Hepatic stellate cell (primary cell): ENCODE results near the gene IGF1R.
A peak's percentile ranks its signal among the peaks of the same experiment; 100 is the strongest.

Experiments used
- DNase-seq: peaks from one replicate; pipeline ENCODE4 v3.0.0; 2011; ENCODE audit warnings: low spot score

Gene IGF1R

GRCh38 chr15:98914626-98915025 is 266.3 kb downstream of the IGF1R start:
- peak; percentile 88 for DNase-seq

DNA sequence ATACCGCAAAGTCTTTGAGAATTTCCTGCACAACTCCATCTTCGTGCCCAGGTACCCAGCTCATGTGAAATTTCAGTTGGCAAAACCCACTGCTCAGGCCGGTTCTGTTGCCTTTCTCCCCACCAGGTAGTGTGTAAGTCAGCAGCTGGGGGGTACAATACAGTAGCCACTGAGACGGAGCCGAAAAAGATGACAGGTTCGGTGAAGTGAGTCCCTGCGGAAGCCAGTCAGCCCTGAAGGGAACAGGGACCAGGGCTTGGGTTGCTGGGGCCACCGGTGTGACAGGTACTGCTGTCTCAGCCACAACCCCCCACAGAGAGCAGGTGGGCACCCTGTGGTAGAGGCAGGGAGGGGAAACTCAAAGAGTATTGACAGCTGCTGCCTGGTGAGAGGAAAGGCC is 268.5 kb downstream of the IGF1R start:
- no peak for DNase-seq

- no peak for DNase-seq
These were observed 269.1 kb downstream of the IGF1R start for GRCh38 chr15:98917417-98917816.

DNA sequence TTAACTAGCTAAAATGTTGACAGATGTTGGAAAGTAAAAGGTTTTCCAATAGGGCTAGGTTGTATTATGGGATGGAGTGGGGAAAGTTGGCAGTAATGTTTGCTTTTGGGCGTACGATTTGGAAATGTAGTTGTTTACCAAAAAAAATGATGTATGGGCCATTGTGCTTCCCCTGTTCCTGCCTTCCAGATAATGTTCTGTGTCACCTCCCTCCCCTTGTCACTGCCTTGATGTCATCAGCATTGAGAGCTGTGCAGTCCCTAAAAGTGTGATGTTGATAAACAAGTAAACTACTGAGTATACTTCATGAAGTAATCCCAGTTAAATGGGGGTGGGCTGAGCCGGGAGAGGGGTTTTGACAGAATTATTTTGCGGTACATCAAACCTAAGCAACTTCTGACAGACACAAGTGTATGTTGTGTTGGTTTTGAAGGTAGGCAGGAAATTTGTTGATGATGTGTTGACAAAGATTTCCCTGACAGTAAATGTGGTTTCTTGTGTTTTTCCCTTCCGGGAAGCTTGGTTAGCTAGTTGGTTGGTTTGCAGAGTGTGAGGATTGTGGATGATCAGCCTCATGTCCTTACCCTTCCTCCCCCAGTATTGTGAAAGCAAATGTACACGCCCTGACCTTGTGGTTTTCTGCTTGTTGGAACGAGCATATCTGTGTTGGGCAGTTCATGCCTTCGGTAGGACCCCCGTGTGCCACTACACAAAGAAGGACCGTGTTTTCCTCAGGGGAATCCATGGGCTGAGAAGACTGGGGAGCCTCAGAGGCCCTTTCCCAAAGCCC is 271.9 kb downstream of the IGF1R start:
- DNase-seq = no peak

GRCh38 chr15:98923171-98923570 is 274.8 kb downstream of the IGF1R start:
- DNase-seq = no peak

GRCh38 chr15:98923579-98923978 is 275.2 kb downstream of the IGF1R start:
- DNase-seq = no peak

DNA sequence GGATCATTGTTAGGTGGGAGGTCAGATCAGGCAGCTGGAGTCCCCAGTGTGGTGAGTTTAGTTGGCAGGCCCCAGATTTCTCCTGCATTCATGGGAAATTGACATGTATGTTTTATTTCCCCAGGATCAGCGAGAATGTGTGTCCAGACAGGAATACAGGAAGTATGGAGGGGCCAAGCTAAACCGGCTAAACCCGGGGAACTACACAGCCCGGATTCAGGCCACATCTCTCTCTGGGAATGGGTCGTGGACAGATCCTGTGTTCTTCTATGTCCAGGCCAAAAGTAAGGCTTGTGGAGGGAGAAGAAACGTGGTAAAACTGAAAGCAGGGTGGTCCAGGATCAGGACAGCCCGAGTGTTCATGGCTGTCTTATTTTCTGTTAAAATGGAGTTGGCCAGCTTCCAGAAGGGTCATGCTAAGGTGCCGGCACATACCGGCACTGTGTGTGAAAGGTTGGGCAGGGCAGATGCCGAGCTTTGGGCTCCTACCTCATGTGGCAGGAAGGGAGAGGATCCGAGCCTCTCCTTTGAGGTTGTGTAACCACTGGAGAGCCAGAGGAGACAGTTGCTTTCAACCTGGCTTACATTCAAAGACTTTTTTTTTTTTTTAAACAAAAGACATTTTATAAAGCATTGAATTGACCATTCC is 276.2 kb downstream of the IGF1R start:
- no peak for DNase-seq

DNA sequence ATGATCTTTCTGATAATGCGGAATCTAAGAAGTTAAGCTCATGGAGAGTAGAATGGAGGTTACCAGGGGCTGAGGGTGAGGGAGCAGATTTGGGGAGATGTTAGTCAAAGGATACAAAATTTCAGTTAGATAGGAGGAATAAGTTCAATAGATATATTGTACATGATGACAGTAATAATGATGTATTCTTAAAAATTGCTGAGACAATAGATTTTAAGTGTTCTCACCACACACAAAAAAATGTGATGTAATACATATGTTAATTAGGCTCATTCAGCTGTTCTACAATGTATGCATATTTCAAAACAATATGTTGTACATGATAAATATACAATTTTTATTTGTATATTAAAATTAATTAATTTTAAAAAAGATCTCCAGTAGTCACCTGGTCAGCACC is 277.9 kb downstream of the IGF1R start:
- DNase-seq = no peak

- DNase-seq = no peak
These were observed 278.7 kb downstream of the IGF1R start for GRCh38 chr15:98927022-98927421.

DNA sequence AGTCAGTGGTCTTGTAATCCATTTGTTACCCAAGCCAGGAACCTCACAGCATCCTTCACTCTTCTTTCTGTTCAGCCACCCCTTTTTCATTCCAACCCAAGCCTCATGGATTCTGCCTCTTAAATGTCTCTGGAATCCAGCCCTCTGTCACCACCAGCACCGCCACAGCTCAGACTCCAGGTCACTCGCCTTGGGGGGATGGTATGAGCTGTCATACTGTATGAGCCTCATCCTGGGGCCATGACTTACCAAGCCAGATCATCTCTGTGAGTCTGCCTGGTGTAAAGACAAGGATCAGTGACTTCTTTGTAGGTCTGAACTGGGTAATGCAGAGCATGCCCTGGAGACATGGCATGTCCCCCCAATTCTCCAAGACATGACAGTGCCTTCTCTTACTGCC is 279.7 kb downstream of the IGF1R start:
- DNase-seq = no peak

DNA sequence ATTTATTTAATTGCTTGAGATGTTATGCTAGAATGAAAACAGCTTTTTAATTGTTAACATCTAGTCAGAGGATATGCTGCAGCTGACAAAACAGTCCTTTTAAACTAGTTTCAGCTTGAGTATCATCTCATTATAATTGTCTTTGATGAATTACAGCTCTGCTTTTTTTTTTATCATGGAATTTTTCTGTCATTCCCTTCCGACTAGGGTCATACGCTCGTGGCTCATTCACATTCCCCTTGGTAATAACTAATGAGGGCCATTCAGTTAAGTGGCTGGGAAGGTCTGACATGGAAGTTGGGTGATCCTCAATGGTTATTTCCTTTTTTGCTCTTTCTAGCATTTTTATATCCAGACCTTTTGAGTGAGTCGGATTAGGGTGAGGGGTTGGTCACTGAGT is 282.2 kb downstream of the IGF1R start:
- no peak for DNase-seq

DNA sequence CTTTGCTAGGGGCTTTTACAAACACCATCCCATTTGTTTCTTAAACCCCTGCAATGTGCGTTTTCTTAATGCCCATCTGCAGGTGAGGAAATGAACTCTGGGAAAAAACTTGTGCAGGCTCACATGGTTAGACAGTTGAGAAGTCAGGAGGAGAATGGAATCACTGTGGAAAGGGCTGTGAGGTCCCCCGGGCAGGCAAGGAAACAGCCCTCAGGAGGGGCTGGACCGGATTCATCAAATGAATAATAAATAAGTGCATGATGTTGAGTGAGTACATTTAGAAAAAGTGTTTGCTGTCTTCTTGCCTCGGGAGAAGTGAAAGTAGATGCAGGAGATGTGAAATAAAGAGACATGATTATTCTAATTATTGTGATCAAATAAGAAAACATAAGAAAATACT is 282.7 kb downstream of the IGF1R start:
- DNase-seq = no peak

DNA sequence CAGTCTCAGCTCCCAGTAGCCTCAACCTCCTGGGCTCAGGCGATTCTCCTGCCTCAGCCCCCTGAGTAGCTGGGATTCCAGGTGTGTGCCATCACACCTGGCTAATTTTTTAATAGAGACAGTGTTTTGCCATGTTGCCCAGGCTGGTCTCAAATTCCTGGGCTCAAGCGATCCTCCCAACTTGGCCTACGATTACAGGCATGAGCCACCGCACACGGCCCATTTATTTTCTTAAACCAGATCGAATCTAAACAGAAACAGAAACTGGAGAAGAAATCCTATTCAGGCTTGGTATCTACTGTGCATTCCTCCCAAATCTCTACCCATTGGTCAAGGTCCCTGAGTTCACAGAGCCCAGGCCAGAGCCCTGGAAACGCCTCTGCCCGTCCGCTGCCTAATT is 285.1 kb downstream of the IGF1R start:
- no peak for DNase-seq

DNA sequence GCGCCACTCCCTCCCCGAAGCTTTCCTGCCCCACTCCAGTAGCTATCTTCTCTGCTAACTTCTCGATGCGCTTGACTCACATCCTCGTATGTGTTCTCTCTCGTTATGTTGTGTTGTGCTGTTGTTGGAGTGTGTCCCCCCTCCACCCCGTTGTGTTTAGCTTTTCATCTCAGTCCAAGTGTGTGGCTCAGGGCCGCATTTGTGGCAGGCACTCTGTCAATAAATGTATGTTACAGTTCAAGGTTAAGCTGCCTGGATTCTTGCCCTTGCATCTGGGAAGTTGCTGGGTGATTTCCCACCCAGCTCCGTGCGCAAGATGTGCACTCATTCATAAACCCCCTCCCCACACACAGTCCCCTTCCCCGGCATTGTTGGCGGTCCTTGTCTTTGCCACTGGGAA is 287.4 kb downstream of the IGF1R start:
- no peak for DNase-seq

GRCh38 chr15:98937413-98938104 is 289.2 kb downstream of the IGF1R start:
- no peak for DNase-seq

DNA sequence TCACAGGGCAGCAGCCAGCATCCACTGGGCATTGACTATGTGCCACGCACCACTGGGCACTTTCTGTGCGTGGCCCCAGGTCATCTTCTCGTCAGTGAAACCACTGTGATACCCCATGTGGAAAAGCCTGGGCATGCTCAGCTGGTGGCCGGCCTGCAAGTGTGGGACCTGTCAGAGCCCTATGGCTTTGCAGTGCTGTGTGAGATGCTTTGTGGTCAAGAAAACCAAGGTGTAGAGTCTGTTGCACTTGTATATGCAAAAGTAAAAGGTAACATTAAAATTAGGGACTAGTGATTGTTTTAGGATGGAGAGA is 289.7 kb downstream of the IGF1R start:
- no peak for DNase-seq

DNA sequence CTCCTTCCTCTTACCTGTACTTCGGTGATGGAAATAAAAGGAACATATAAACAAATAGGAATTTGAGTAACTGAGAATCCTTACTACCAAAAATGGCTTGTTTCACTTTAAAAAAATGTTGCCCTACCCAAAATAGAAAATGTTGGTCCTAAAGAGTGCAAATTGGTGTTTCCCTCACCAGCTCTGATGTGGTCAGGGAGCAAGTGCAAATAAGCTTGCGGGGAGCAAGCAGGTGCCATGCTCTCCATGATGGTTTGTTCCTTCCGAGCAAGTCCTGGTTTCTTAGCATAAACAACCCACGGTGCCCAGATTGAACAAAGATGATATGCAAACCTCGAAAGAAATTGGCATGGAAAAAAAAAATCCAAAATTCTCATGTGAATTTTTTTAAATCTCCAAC is 290.5 kb downstream of the IGF1R start:
- no peak for DNase-seq

DNA sequence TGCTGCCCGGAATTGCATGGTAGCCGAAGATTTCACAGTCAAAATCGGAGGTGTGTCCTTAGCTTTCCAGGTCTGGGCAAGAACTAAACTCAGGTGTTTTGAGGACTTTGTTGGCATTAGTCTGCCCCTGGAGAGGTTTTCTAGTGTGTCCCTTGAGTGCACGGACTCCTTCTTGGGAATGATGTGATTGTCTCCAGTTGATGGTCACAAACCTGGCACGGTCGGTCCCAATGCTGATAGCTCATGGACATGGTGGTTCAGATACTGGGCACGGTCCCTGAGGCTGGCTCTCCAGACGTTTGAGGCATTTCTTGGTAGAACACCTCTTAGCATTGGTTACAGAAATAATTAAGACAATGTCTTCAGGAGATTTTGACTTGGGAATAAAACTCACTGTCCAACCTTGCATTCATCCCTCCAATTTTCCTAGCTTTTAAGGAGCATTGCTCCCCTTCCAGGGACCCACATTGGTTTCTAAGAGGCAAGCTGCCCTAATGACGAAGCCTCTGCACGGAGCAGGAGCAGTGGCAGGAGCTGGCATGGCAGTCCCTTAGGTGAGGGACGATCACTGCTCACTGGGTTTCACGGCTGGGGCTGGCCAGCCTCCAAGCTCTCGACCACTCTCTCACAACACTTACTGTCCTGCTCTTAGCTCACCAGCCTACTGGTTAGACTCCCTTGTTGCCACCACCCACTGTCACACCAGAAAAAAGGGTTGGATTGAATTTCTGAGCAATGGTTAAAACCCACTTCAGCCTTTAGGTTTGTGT is 291.2 kb downstream of the IGF1R start:
- no peak for DNase-seq

DNA sequence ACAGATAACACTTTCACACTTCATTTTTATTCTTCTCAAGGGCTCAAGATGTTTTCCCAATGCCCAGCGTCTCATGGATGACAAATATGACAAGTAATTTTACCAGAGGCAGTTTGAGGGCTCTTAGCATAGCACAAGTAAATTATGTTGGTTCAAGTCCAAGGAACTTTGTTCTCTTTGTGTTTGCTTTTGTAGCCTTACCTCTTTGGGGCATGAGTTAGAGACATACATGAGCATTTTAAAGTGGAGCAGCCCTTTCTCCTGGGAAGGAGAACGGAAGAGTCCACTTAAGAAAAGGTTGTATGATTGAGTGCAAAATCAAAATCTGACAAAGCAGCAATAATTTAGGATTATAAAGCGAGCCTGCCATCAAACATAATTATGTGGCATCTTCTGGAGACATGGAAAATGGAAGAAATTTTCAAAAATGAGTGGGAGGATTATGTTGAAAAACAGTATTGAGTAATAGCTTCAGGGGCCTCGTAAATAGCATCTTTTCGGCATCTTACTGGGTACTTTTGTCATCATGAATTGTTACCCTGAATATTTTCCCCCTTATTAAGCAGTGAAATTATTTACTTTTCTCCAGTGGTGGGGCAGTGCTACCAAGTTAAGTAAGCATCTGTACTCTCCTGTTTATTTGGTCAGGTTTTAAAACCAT is 293.4 kb downstream of the IGF1R start:
- DNase-seq = no peak

DNA sequence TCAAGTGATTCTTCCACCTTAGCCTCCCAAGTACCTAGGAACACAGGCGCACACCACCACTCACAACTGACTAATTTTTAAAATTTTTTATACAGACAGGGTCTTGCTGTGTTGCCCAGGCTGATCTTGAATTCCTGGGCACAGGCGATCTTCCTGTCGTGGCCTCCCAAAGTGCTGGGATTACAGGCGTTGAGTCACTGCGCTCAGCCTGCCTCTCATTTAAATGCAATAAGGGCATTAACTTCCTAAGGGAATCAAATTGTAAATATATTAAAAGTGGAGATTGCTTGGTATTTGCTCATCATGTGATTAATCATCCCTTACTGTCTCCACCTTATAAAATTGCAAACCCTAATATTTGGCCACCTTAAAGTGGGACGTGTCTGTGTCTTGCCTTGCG is 294.1 kb downstream of the IGF1R start:
- DNase-seq = no peak

DNA sequence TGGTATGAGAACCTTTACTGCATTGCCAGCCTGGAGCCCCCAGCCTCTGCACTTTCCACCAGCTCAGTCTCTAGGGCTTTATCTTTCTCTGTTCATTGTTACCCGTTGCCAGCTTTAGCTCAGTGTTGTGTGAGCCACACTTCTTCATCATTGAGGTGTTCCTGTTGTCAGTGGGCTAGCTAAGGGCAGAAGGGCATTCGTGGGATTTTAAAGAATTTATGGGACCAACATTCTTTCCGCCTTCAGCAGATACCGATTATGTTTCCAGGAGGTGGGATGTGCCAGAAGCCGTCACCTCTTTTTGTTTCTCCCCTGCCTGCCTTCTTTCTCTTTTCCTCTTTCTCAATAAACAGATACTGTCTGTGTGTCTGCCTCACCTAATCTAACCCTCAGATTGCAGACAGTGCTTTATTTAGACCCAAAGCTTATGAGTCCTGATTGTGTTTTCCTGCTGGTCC is 294.7 kb downstream of the IGF1R start:
- no peak for DNase-seq

DNA sequence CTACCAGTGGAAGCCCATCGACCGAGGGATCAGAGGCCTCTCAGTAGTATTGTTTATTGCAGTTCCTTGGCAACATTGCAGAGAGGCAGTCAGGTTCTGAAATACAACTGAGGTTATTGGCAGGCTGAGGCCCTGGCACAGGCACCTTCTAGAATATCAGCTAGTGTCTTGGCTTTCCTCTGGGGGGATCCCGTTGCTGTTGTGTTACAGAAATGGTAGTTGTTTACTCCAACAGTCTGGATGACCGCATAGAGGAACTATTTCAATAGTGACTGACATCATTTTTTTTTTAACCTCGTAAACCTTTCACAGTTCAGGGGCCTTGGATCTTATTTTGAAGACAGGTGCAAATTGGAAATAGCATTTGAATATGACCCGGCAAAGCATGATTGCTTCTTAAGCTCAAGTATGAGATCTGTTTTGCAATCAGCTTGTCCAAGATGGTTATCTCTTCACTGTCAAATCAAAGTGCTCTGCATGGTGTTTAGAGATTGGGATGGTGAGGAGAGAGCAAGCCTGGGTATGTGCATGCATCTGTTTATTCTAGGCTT is 295.3 kb downstream of the IGF1R start:
- no peak for DNase-seq
